Pancreas (tissue), 10 donors: ENCODE measurements around the gene A2M. TPM values are rescaled to one million over a fixed set of nuclear protein-coding genes. Genes with fewer than 3 reads are reported as not detected.
"Not testable (repeated sequence)": the region's sequence is repeated elsewhere in the genome, so short reads cannot be mapped to it uniquely, and the experiment has no call there.

Experiments
- ATAC-seq, 4 donors: fragments of 200-7000 bp; cut with Tn5 transposase; one replicate each; pipeline versions ENCODE4 v1.8.0 to v1.9.1; 2020; ENCODE audit warnings: mild to moderate bottlenecking in 4 of 4, moderate library complexity in 4 of 4
- DNase-seq, 6 donors: peaks; one replicate each; pipeline ENCODE4 v3.0.0-alpha.2; 2020
- FAIRE-seq: peaks from 2 replicates; lab custom pipeline; 2012; peaks lifted over from hg19 to GRCh38; lab: Jason Lieb, UNC
- H3K27ac ChIP-seq, 4 donors: fragments of 200-600 bp; sonication (generic); 1 replicate in 3 of 4; 2 replicates in 1 of 4; pipeline versions ENCODE4 v1.5.0 to v1.8.0; 2020
- H3K27me3 ChIP-seq, 4 donors: fragments of 200-600 bp; one replicate each; pipeline ENCODE4 v1.8.0; 2021
- H3K36me3 ChIP-seq, 3 donors: fragments of 200-600 bp; sonication (generic) in 1 of 3; one replicate each; pipeline versions ENCODE4 v1.5.0 to v1.8.0; 2020 to 2021
- H3K4me1 ChIP-seq, 3 donors: fragments of 200-600 bp; one replicate each; pipeline ENCODE4 v1.8.0; 2021
- H3K4me3 ChIP-seq, 4 donors: fragments of 200-600 bp; sonication (generic) in 2 of 4; one replicate each; pipeline versions ENCODE4 v1.5.0 to v1.8.0; 2020 to 2021
- H3K9me3 ChIP-seq, 4 donors: fragments of 200-600 bp; one replicate each; pipeline ENCODE4 v1.8.0; 2021
- WGBS, 2 donors: extraction: QIAGEN DNeasy Blood & Tissue Kit; methylation state at CpG; one replicate each; pipeline ENCODE4 v1.1.7; 2013; 5-methylcytosine and 5-hydroxymethylcytosine counted together
- intact Hi-C, 3 donors: fragments of 100-400 bp; cut with DNase I; formaldehyde crosslinking; loops; one replicate each; pipeline versions ENCODE4 v1.11.1 to v1.14.2; 2022
- polyA plus RNA-seq, 2 donors: library from polyadenylated mRNA; stranded (reverse); fragments of 200-250 nt; gene quantifications; one replicate each; pipeline ENCODE4 v1.2.3, GENCODE V29; 2013
- total RNA-seq, 6 donors: library from RNA; stranded (reverse); fragmentation: NEBNext Ultra II Directional in 4 of 6; extraction: Animal tissue kit (Norgen Biotek cat#: 25700) in 4 of 6; gene quantifications; one replicate each; pipeline versions ENCODE4 v1.2.1 to v1.2.4, GENCODE V29; 2021 to 2023
- TF ChIP-seq, protein P1 (sequence below), 4 donors: fragments of 200-600 bp; sonication (generic) in 3 of 4; IDR thresholded peaks; one replicate each; pipeline versions ENCODE4 v1.5.0 to v1.8.0; 2021; ENCODE audit warnings: antibody characterized with exemption in 4 of 4
- donor health status: healthy with polysubstance abuse.
- donor health status: DM: no; HTN: no; CAD: no; lungs with moderate emphysema.
- donor health status: DM: no; HTN: no; CAD: no.
- donor health status: control.
- donor health status: control.
- donor health status: Bipolar disorder and iron deficiency.
- donor health status: DM: yes; HTN: yes; CAD: no.
- donor health status: DM: no; HTN: no; CAD: no.
- donor health status: DM: no; HTN: no; CAD: no.
- donor health status: DM: yes; HTN: yes; CAD: no.

The A2M gene
- total and polyA plus RNA-seq, 8 donors, result 22.8 to 275 (median 62.4) TPM

DNA sequence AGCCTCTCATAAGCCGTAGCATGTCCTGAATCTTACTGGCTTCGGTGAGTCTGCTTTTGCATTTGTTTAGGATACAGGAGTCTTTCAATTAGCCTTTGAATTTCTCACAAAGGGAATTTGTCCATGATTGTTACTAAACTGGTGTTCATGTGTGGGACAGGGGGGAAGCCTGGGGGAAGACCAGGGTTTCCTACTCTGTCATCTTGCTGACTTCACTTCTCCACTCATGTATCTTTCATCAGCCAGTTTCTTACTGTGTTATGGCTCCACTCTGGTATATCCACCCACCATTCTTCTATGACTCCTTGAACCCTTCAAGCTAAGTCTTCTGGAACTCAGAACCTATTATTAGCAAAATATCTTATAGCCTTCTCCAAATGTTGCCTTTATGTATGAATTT lies 31.7 kb upstream of the A2M start:
- no peaks in the 10 kb centered on the region for H3K9me3 ChIP-seq
- DNase-seq, result no peak
- H3K4me3 ChIP-seq, result no peak overlapping the region
- 83 to 94% methylated on average over 2 of the region's 2 CpGs for WGBS, 2 donors
- no peak for ATAC-seq
- FAIRE-seq, result no peak
- no peak overlapping the region for H3K27ac ChIP-seq
- TF ChIP-seq, protein P1, sequence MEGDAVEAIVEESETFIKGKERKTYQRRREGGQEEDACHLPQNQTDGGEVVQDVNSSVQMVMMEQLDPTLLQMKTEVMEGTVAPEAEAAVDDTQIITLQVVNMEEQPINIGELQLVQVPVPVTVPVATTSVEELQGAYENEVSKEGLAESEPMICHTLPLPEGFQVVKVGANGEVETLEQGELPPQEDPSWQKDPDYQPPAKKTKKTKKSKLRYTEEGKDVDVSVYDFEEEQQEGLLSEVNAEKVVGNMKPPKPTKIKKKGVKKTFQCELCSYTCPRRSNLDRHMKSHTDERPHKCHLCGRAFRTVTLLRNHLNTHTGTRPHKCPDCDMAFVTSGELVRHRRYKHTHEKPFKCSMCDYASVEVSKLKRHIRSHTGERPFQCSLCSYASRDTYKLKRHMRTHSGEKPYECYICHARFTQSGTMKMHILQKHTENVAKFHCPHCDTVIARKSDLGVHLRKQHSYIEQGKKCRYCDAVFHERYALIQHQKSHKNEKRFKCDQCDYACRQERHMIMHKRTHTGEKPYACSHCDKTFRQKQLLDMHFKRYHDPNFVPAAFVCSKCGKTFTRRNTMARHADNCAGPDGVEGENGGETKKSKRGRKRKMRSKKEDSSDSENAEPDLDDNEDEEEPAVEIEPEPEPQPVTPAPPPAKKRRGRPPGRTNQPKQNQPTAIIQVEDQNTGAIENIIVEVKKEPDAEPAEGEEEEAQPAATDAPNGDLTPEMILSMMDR (IDR thresholded peaks at IDR 0.05), result no peak
- H3K27me3 ChIP-seq, result no peaks in the 10 kb centered on the region
- intact Hi-C loops, result no loop called here
- H3K4me1 ChIP-seq, result no peaks in the 10 kb centered on the region
- no peaks in the 10 kb centered on the region for H3K36me3 ChIP-seq

DNA sequence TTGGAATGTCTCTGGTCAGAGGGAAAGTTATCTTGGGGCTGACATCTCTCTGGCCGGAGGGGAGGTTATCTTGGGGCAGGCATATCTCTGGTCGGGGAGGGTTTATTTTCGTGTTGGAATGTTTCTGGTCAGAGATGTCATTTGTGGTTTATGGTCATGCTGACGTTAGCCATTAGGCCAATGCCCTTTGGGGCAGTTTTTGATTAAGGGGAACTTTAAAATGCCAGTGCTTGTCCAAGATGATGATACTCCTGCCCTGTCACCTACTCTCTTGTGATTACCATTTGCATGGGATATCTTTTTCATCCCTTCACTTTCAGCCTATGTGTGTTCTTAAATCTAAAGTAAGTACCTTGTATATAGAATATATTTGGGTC lies 29.0 kb upstream of the A2M start:
- no peak overlapping the region for H3K4me3 ChIP-seq
- DNase-seq, result no peak
- FAIRE-seq, result no peak
- H3K27me3 ChIP-seq, result no peaks in the 10 kb centered on the region
- TF ChIP-seq, protein P1 (IDR thresholded peaks at IDR 0.05), result no peak
- 65 to 70% methylated on average over 4 of the region's 4 CpGs for WGBS, 2 donors
- no peaks in the 10 kb centered on the region for H3K9me3 ChIP-seq
- H3K36me3 ChIP-seq, result no peaks in the 10 kb centered on the region
- no peak for ATAC-seq
- no peaks in the 10 kb centered on the region for H3K4me1 ChIP-seq
- no peak overlapping the region for H3K27ac ChIP-seq
- intact Hi-C loops, result no loop called here

DNA sequence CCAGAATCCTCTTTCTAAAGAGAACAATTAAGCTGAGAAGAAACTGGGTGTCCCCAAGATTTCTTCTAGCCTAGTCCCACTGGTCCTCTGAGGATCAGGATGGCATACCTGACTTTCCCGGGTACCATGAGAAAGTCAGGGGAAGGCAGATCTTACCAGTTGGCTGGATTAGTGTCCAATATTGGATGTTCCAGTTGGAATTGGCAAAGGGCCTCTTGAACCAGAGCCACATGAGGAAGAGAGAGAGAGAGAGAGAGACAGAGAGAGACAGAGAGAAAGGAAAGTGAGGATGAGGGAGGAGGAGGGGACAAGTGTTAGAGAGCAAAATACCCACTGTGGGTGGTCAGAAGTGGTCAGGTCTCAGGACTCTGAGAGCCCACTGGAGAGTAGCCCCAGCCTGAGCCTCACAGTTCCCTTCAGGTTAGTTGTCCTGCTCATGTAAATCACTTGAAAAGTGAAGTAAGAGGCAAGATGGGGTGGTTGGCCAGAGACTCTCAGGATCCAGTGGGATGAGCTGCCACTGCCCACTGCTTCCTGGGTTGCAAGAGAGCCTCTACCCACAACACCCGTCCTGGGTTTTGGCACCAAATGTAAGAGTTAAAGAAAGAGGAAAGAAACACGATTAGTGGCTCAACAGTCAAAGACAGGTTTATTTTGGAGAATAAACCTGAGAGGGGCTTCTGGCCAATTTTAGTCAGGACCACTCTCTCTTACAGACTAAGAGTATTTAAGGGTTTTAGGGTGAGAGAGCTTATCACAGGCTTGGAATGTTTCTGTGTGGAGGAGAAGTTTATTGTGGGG lies 28.4 kb upstream of the A2M start:
- FAIRE-seq, result no peak
- WGBS, 2 donors, result 85 to 88% methylated on average over 3 of the region's 3 CpGs

DNA sequence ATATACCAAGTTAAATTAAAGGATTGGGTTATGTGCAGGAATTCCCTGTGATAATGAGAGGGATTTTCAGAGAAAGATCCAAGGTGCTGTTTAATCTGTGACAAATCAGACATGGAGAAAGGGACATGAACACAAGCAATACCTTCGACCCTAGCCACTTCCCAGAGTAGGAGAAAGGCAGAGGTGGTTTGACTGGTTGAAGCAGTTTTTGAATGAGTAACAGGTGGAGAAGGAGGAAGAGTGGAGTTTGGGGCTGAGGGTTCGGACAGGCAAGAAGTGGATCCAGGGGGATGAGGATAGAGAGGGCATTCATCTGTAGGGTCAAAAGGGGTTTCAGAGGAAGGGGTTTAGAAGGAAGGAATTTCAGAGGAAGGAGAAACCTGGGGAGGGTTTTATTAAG lies 27.4 kb upstream of the A2M start:
- Histone ChIP-seq H3K27ac (no peak overlapping the region), H3K36me3 (no peaks in the 10 kb centered on the region), H3K9me3 (no peaks in the 10 kb centered on the region), H3K4me1 (no peaks in the 10 kb centered on the region), H3K27me3 (no peaks in the 10 kb centered on the region), H3K4me3 (no peak overlapping the region)
- intact Hi-C loops, result no loop called here
- WGBS, 2 donors, result 46 to 52% methylated on average over 2 of the region's 2 CpGs
- no peak for ATAC-seq
- FAIRE-seq, result no peak
- TF ChIP-seq, protein P1 (IDR thresholded peaks at IDR 0.05), result no peak
- DNase-seq, result no peak

More for the DNA sequence above, 28.4 kb upstream of the A2M start:
- no peaks in the 10 kb centered on the region for H3K4me1 ChIP-seq
- intact Hi-C loops, result no loop called here
- no peak overlapping the region for H3K27ac ChIP-seq
- no peak for ATAC-seq
- no peak for DNase-seq
- TF ChIP-seq, protein P1 (IDR thresholded peaks at IDR 0.05), result no peak
- H3K4me3 ChIP-seq, result no peak overlapping the region
- no peaks in the 10 kb centered on the region for H3K27me3 ChIP-seq
- no peaks in the 10 kb centered on the region for H3K9me3 ChIP-seq
- H3K36me3 ChIP-seq, result no peaks in the 10 kb centered on the region

DNA sequence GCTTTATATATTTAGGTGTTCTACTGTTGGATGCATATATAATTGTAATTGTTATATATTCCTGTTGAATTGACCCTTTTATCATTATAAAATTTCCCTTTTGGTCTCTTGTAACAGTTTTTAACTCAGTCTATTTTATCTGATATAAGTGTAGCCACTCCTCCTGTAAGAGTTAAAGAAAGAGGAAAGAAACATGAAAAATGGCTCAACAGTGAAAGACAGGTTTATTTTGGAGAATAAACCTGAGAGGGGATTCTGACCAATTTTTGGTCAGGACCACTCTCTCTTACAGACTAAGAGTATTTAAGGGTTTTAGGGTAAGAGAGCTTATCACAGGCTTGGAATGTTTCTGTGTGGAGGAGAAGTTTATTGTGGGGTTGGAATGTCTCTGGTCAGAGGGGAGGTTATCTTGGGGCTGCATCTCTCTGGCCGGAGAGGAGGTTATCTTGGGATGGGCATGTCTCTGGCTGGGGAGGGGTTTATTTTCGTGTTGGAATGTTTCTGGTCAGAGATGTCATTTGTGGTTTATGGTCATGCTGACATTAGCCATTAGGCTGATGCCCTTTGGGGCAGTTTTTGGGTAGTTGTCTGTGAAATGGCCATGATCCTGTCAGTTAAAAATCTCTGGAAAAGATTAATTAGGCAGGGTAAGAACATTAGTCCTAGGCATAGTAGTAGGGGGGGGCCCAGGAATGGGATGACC lies 24.0 kb upstream of the A2M start:
- H3K9me3 ChIP-seq, H3K4me1 ChIP-seq, H3K27me3 ChIP-seq, intact Hi-C loops, H3K27ac ChIP-seq, DNase-seq, FAIRE-seq, ATAC-seq, H3K4me3 ChIP-seq, H3K36me3 ChIP-seq: not testable (repeated sequence)
- 61 to 72% methylated on average over 2 of the region's 2 CpGs for WGBS, 2 donors
